Activated CD4-positive, alpha-beta T cell treated with anti-CD3 and anti-CD28 coated beads, Interleukin-2, amount 10 ng/mL, durations not matched to agents 24 days and 14 days (primary cell): Measurements from ENCODE around the gene OR2W3. TPM values are rescaled to one million over a fixed set of nuclear protein-coding genes. Genes with fewer than 3 reads are reported as not detected.
"Not testable (repeated sequence)": the region's sequence is repeated elsewhere in the genome, so short reads cannot be mapped to it uniquely, and the experiment has no call there.

Experiments used
- DNase-seq: peaks from one replicate; pipeline ENCODE4 v3.0.0; 2022
- H3K27ac Mint-ChIP-seq: one replicate; pipeline ENCODE4 v1.8.0; 2022; ENCODE audit warnings: mild to moderate bottlenecking, mixed read lengths
- H3K27me3 Mint-ChIP-seq: one replicate; pipeline ENCODE4 v1.8.0; 2022; ENCODE audit warnings: mixed read lengths
- H3K36me3 Mint-ChIP-seq: one replicate; pipeline ENCODE4 v1.8.0; 2022; ENCODE audit warnings: low read depth, mild to moderate bottlenecking, mixed read lengths
- H3K4me1 Mint-ChIP-seq: one replicate; pipeline ENCODE4 v1.8.0; 2021; ENCODE audit warnings: mixed read lengths
- H3K4me3 Mint-ChIP-seq: one replicate; pipeline ENCODE4 v1.8.0; 2022; ENCODE audit warnings: mild to moderate bottlenecking, moderate library complexity, mixed read lengths
- H3K9me3 Mint-ChIP-seq: one replicate; pipeline ENCODE4 v1.8.0; 2021; ENCODE audit warnings: mixed read lengths
- intact Hi-C: fragments of 100-400 bp; cut with micrococcal nuclease; formaldehyde crosslinking; loops from one replicate; pipeline ENCODE4 v1.15.1; 2023
- total RNA-seq: library from RNA; stranded (reverse); gene quantifications from 2 replicates; pipeline ENCODE4 v1.2.3, GENCODE V29; 2022

The OR2W3 gene
- total RNA-seq, 1 donor from 2014 or later, result not detected

DNA sequence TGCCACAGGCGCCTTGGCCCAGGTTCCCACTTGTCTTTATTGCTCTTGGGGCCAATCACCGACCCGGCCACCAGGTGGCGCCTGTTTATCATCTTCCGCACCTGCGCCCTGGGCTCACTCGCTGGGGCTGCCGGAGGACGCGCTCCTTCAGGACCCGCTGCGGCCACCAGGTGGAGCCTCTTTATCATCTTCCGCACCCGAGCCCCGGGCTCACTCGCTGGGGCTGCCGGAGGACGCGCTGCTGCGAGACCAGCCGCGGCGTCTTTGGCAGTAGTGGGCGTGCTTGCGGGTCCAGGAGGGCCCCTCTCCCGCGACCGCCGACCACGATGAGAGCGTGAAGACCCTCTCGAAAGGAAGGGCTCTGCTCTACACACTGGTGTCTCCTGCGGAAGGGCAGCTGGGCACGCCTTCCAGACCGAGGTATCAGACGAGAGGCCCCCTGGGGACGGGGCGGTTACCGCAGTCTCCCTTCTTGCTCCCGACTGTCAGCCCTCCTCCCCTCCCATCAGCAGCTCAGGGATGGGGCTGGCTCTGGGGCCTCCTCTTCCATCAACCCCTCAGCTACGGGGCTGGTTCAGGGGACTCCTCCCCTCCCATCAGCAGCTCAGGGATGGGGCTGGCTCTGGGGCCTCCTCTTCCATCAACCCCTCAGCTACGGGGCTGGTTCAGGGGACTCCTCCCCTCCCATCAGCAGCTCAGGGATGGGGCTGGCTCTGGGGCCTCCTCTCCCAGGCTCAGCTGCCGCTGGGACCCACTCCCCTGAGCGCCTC, 41.8 kb downstream of the OR2W3 start:
- intact Hi-C loops, result not testable (repeated sequence)
- H3K27ac Mint-ChIP-seq, result peak overlapping the region; percentile 39

DNA sequence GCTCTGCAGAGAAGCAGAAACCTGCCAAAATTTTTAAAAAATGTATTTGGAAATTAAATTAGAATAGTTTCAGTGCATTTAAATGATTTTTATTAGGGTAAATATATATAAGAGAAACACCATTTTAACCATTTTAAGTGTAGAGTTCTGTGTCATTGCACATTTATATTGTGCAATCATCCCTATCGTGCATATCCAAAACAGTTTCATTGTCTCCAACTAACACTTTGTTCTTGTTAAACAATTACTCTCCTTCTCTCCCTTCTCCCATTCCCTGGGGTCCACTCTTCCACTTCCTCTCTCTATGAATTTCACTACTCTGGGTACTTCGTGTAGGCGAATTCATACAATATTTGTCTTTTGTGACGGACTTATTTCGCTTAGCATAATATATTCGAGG, 47.2 kb downstream of the OR2W3 start:
- no peak for DNase-seq
- Mint-ChIP-seq H3K36me3 (no peaks in the 10 kb centered on the region), H3K27me3 (peaks cover 2% of the 10 kb centered on the region), H3K4me3 (no peak overlapping the region), H3K9me3 (no peaks in the 10 kb centered on the region), H3K27ac (no peak overlapping the region), H3K4me1 (no peaks in the 10 kb centered on the region)
- intact Hi-C loops, result no loop called here

More for the DNA sequence above, 41.8 kb downstream of the OR2W3 start:
- peak overlapping the region; percentile 88 for H3K4me3 Mint-ChIP-seq
- peak; percentile 97 for DNase-seq
- H3K27me3 Mint-ChIP-seq, H3K36me3 Mint-ChIP-seq, H3K4me1 Mint-ChIP-seq, H3K9me3 Mint-ChIP-seq: not testable (repeated sequence)

Other genes starting within 250 kb of the OR2W3 start
- gene OR13G1, start 215.8 kb upstream of the OR2W3 start, total RNA-seq, result not detected in 2 replicates
- gene OR6F1, start 178.9 kb upstream of the OR2W3 start, total RNA-seq, result not detected in 2 replicates
- gene OR14K1, start 157.0 kb upstream of the OR2W3 start, total RNA-seq, result not detected in 2 replicates
- gene OR14A2, start 147.4 kb upstream of the OR2W3 start, total RNA-seq, result not detected in 2 replicates
- gene OR1C1, start 135.0 kb upstream of the OR2W3 start, total RNA-seq, result not detected in 2 replicates
- not detected in 2 replicates for gene OR14A16, start 71.5 kb upstream of the OR2W3 start, total RNA-seq
- not detected in 2 replicates for gene OR11L1, start 53.7 kb upstream of the OR2W3 start, total RNA-seq
- gene TRIM58, start 38.4 kb upstream of the OR2W3 start, total RNA-seq, result 0.23 and 0.24 TPM in 2 replicates
- not detected in 2 replicates for gene OR2T8, start 24.7 kb downstream of the OR2W3 start, total RNA-seq
- not detected in 2 replicates for gene OR2AJ1, start 29.3 kb downstream of the OR2W3 start, total RNA-seq
- not detected in 2 replicates for gene OR2L8, start 53.3 kb downstream of the OR2W3 start, total RNA-seq
- not detected in 2 replicates for gene OR2AK2, start 69.6 kb downstream of the OR2W3 start, total RNA-seq
- gene OR2L5, start 118.1 kb downstream of the OR2W3 start, total RNA-seq, result not detected in 2 replicates
- 0.07 TPM in 2 replicates for gene OR2L2, start 134.5 kb downstream of the OR2W3 start, total RNA-seq
- not detected in 2 replicates for gene OR2L3, start 151.2 kb downstream of the OR2W3 start, total RNA-seq
- not detected in 2 replicates for gene OR2L13, start 199.6 kb downstream of the OR2W3 start, total RNA-seq
- gene OR2M5, start 249.6 kb downstream of the OR2W3 start, total RNA-seq, result not detected in 2 replicates